Esophagus squamous epithelium (tissue), 5 donors: ENCODE measurements around the gene MYO1D. TPM values are rescaled to one million over a fixed set of nuclear protein-coding genes. Genes with fewer than 3 reads are reported as not detected.

Source experiments
- DNase-seq: peaks from one replicate; lab custom pipeline; 2025; lab: John Stamatoyannopoulos, UW
- H3K27ac ChIP-seq, 4 donors: fragments of 200-600 bp; sonication (generic); one replicate each; pipeline ENCODE4 v1.5.1; 2016 to 2019; ENCODE audit warnings: mild to moderate bottlenecking in 1 of 4
- H3K27me3 ChIP-seq, 4 donors: fragments of 200-600 bp; sonication (generic); 1 replicate in 3 of 4; 2 replicates in 1 of 4; pipeline versions ENCODE4 v1.5.1 to v1.6.0; 2017 to 2021; ENCODE audit warnings: antibody characterized with exemption in 1 of 4
- H3K36me3 ChIP-seq, 3 donors: fragments of 200-600 bp; sonication (generic); one replicate each; pipeline ENCODE4 v1.5.1; 2016 to 2019
- H3K4me1 ChIP-seq, 3 donors: fragments of 200-600 bp; sonication (generic); one replicate each; pipeline ENCODE4 v1.5.1; 2017 to 2019
- H3K4me3 ChIP-seq, 4 donors: fragments of 200-600 bp; sonication (generic); 1 replicate in 3 of 4; 2 replicates in 1 of 4; pipeline ENCODE4 v1.5.1; 2016 to 2019; ENCODE audit warnings: mild to moderate bottlenecking in 2 of 4, moderate library complexity in 1 of 4
- H3K9me3 ChIP-seq, 3 donors: fragments of 200-600 bp; sonication (generic); one replicate each; pipeline ENCODE4 v1.5.1; 2016 to 2019
- CTCF ChIP-seq, 6 experiments: fragments of 450-650 bp in 4 of 6; fragments of 200-600 bp in 2 of 6; sonication (generic) in 2 of 6; IDR thresholded peaks; one replicate each; pipeline ENCODE4 v1.5.1; 2016 to 2019; ENCODE audit warnings: antibody characterized with exemption in 6 of 6, mild to moderate bottlenecking in 4 of 6, moderate library complexity in 4 of 6
- POLR2A ChIP-seq, 4 donors: fragments of 450-650 bp; IDR thresholded peaks; one replicate each; pipeline ENCODE4 v1.6.1; 2017; ENCODE audit warnings: antibody characterized with exemption in 4 of 4, mild to moderate bottlenecking in 4 of 4, moderate library complexity in 3 of 4
- WGBS, 2 donors: methylation state at CpG; one replicate each; pipeline ENCODE4 v1.1.5; 2018; 5-methylcytosine and 5-hydroxymethylcytosine counted together
- intact Hi-C: fragments of 100-400 bp; cut with DNase I; formaldehyde crosslinking; loops from one replicate; pipeline ENCODE4 v1.15.0; 2022
- total RNA-seq, 4 donors: library from RNA; depleted of rRNA; stranded (reverse); fragments of >200 nt; gene quantifications; one replicate each; pipeline ENCODE4 v1.1.0, GENCODE V29; 2016
- donor health status: DM: yes; HTN: yes; CAD: no.

Gene MYO1D
- total RNA-seq, 4 donors from 2014 or later = 58.8 to 86.8 (median 64.3) TPM

GRCh38 chr17:32565401-32565800 lies 311.5 kb downstream of the MYO1D start:
- no peak for DNase-seq
- no peak for TF ChIP-seq CTCF (IDR thresholded peaks at IDR 0.05)
- TF ChIP-seq POLR2A (IDR thresholded peaks at IDR 0.05) = no peak
- 92 to 100% methylated on average over 2 to 3 of the region's 3 CpGs for WGBS, 2 donors
- Histone ChIP-seq H3K36me3 (peaks cover 0 to 16% (median 0%) of the 10 kb centered on the region in 3 donors), H3K4me1 (peaks cover 0 to 37% (median 7%) of the 10 kb centered on the region in 3 donors), H3K4me3 (no peak overlapping the region), H3K27me3 (no peaks in the 10 kb centered on the region), H3K9me3 (no peaks in the 10 kb centered on the region), H3K27ac (no peak overlapping the region)
- intact Hi-C loops = no loop called here

- peak overlapping the region in 1 of 4 donors; percentile 39 for H3K27ac ChIP-seq
- H3K4me1 ChIP-seq = peaks cover 0 to 35% (median 3%) of the 10 kb centered on the region in 3 donors
- no peak for DNase-seq
- intact Hi-C loops = no loop called here
- no peaks in the 10 kb centered on the region for H3K27me3 ChIP-seq
- H3K4me3 ChIP-seq = no peak overlapping the region
- no peaks in the 10 kb centered on the region for H3K9me3 ChIP-seq
- TF ChIP-seq CTCF (IDR thresholded peaks at IDR 0.05) (no peak), POLR2A (IDR thresholded peaks at IDR 0.05) (no peak)
- peaks cover 0 to 16% (median 0%) of the 10 kb centered on the region in 3 donors for H3K36me3 ChIP-seq
- WGBS, 2 donors = 76 to 88% methylated on average over 2 to 3 of the region's 3 CpGs
These were observed 312.6 kb downstream of the MYO1D start for GRCh38 chr17:32564325-32564724.

- H3K27ac ChIP-seq = no peak overlapping the region
- H3K36me3 ChIP-seq = peaks cover 0 to 16% (median 0%) of the 10 kb centered on the region in 3 donors
- no peaks in the 10 kb centered on the region for H3K27me3 ChIP-seq
- no peaks in the 10 kb centered on the region for H3K9me3 ChIP-seq
- WGBS, 2 donors = 87 to 94% methylated on average over 6 of the region's 6 CpGs
- intact Hi-C loops = no loop called here
- H3K4me3 ChIP-seq = no peak overlapping the region
- peaks cover 3 to 35% (median 8%) of the 10 kb centered on the region in 3 donors for H3K4me1 ChIP-seq
- no peak for DNase-seq
- TF ChIP-seq POLR2A (IDR thresholded peaks at IDR 0.05) (no peak), CTCF (IDR thresholded peaks at IDR 0.05) (no peak)
These were observed 313.3 kb downstream of the MYO1D start for GRCh38 chr17:32563583-32563982.

- Histone ChIP-seq H3K9me3 (no peaks in the 10 kb centered on the region), H3K27me3 (no peaks in the 10 kb centered on the region), H3K4me3 (no peak overlapping the region), H3K36me3 (no peaks in the 10 kb centered on the region), H3K27ac (peak overlapping the region; percentile 50 to 79 (median 77)), H3K4me1 (peaks cover 7 to 32% (median 9%) of the 10 kb centered on the region in 3 donors)
- 40 to 44% methylated on average over 4 of the region's 4 CpGs for WGBS, 2 donors
- intact Hi-C loops = no loop called here
- no peak for DNase-seq
- TF ChIP-seq CTCF (IDR thresholded peaks at IDR 0.05) = no peak
- no peak for TF ChIP-seq POLR2A (IDR thresholded peaks at IDR 0.05)
These were observed 317.8 kb downstream of the MYO1D start for GRCh38 chr17:32558997-32559650.

GRCh38 chr17:32558326-32558955 lies 318.5 kb downstream of the MYO1D start:
- no peak overlapping the region for H3K4me3 ChIP-seq
- 69 to 78% methylated on average over 6 of the region's 6 CpGs for WGBS, 2 donors

More at GRCh38 chr17:32558326-32558955, 318.5 kb downstream of the MYO1D start:
- Histone ChIP-seq H3K27ac (peak overlapping the region; percentile 50 to 79 (median 77)), H3K9me3 (no peaks in the 10 kb centered on the region), H3K27me3 (no peaks in the 10 kb centered on the region), H3K4me1 (peaks cover 7 to 35% (median 9%) of the 10 kb centered on the region in 3 donors), H3K36me3 (no peaks in the 10 kb centered on the region)
- no peak for TF ChIP-seq CTCF (IDR thresholded peaks at IDR 0.05)
- no peak for TF ChIP-seq POLR2A (IDR thresholded peaks at IDR 0.05)
- DNase-seq = no peak
- intact Hi-C loops = no loop called here
